ENCODE measurements around the gene NUP155. TPM values are rescaled to one million over a fixed set of nuclear protein-coding genes. Genes with fewer than 3 reads are reported as not detected.
"Not testable (repeated sequence)": the region's sequence is repeated elsewhere in the genome, so short reads cannot be mapped to it uniquely, and the experiment has no call there.

NUP155 gene
- total RNA-seq, 1 donor: 25.0 TPM

DNA sequence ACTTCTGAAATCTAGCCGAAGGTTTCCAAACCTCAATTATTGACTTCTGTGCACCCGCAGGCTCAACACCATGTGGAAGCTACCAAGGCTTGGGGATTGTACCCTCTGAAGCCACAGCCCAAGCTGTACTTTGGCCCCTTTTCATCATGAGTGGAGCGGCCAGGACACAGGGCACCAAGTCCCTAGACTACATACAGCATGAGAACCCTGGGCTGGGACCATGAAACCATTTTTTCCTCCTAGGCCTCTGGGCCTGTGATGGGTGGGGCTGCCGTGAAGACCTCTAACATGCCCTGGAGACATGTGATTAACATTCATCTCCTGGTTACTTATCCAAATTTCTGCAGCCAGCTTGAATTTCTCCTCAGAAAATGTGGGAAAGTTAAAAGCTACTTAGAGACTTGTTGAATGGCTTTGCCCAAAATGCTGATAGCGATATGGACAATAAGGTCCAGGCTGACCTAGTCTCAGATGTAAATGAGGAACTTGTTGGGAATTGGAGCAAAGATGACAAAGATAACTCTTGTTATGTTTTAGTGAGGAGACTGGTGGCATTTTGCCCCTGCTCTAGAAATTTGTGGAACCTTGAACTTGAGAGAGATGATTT is 87.6 kb downstream of the NUP155 start:
- no peak for DNase-seq (ENCODE audit: insufficient read length, low spot score, missing footprints)

GRCh38 chr5:37275511-37275910 is 95.4 kb downstream of the NUP155 start:
- H3K9me3 ChIP-seq (ENCODE audit: low read depth, low read length): no peaks in the 10 kb centered on the region
- H3K79me2 ChIP-seq (ENCODE audit: insufficient read depth, low read length): no peaks in the 10 kb centered on the region
- H2AFZ ChIP-seq (ENCODE audit: low read length): no peak overlapping the region
- no peak for DNase-seq (ENCODE audit: insufficient read length, low spot score, missing footprints)
- TF ChIP-seq, protein P1, sequence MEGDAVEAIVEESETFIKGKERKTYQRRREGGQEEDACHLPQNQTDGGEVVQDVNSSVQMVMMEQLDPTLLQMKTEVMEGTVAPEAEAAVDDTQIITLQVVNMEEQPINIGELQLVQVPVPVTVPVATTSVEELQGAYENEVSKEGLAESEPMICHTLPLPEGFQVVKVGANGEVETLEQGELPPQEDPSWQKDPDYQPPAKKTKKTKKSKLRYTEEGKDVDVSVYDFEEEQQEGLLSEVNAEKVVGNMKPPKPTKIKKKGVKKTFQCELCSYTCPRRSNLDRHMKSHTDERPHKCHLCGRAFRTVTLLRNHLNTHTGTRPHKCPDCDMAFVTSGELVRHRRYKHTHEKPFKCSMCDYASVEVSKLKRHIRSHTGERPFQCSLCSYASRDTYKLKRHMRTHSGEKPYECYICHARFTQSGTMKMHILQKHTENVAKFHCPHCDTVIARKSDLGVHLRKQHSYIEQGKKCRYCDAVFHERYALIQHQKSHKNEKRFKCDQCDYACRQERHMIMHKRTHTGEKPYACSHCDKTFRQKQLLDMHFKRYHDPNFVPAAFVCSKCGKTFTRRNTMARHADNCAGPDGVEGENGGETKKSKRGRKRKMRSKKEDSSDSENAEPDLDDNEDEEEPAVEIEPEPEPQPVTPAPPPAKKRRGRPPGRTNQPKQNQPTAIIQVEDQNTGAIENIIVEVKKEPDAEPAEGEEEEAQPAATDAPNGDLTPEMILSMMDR (IDR thresholded peaks at IDR 0.05; ENCODE audit: extremely low read depth, low read depth, low read length): no peak
- H3K4me1 ChIP-seq (ENCODE audit: insufficient read depth, low read length): no peaks in the 10 kb centered on the region
- no peaks in the 10 kb centered on the region for H4K20me1 ChIP-seq (ENCODE audit: insufficient read depth, low read length)
- H3K4me2 ChIP-seq (ENCODE audit: insufficient read depth, low read length): no peak overlapping the region
- H3K4me3 ChIP-seq (ENCODE audit: insufficient read depth, low read length): no peak overlapping the region
- no peaks in the 10 kb centered on the region for H3K36me3 ChIP-seq (ENCODE audit: insufficient read depth, low read length)
- no peak overlapping the region for H3K27ac ChIP-seq (ENCODE audit: low read depth, low read length)
- H3K27me3 ChIP-seq (ENCODE audit: insufficient read depth, low read length): no peaks in the 10 kb centered on the region

More for the DNA sequence above, 87.6 kb downstream of the NUP155 start:
- H3K79me2 ChIP-seq (ENCODE audit: insufficient read depth, low read length): no peaks in the 10 kb centered on the region
- H4K20me1 ChIP-seq (ENCODE audit: insufficient read depth, low read length): no peaks in the 10 kb centered on the region
- no peaks in the 10 kb centered on the region for H3K9me3 ChIP-seq (ENCODE audit: low read depth, low read length)
- no peak overlapping the region for H3K4me3 ChIP-seq (ENCODE audit: insufficient read depth, low read length)
- no peak overlapping the region for H2AFZ ChIP-seq (ENCODE audit: low read length)
- H3K27me3 ChIP-seq (ENCODE audit: insufficient read depth, low read length): no peaks in the 10 kb centered on the region
- H3K4me1 ChIP-seq (ENCODE audit: insufficient read depth, low read length): no peaks in the 10 kb centered on the region
- no peak overlapping the region for H3K4me2 ChIP-seq (ENCODE audit: insufficient read depth, low read length)
- no peak overlapping the region for H3K27ac ChIP-seq (ENCODE audit: low read depth, low read length)
- TF ChIP-seq, protein P1 (IDR thresholded peaks at IDR 0.05; ENCODE audit: extremely low read depth, low read depth, low read length): no peak
- no peaks in the 10 kb centered on the region for H3K36me3 ChIP-seq (ENCODE audit: insufficient read depth, low read length)

GRCh38 chr5:37272511-37272910 is 98.4 kb downstream of the NUP155 start:
- H3K9me3 ChIP-seq (ENCODE audit: low read depth, low read length): no peaks in the 10 kb centered on the region
- H3K4me1 ChIP-seq (ENCODE audit: insufficient read depth, low read length): no peaks in the 10 kb centered on the region
- H3K4me3 ChIP-seq (ENCODE audit: insufficient read depth, low read length): no peak overlapping the region
- H4K20me1 ChIP-seq (ENCODE audit: insufficient read depth, low read length): no peaks in the 10 kb centered on the region
- no peak overlapping the region for H2AFZ ChIP-seq (ENCODE audit: low read length)
- H3K36me3 ChIP-seq (ENCODE audit: insufficient read depth, low read length): no peaks in the 10 kb centered on the region
- TF ChIP-seq, protein P1 (IDR thresholded peaks at IDR 0.05; ENCODE audit: extremely low read depth, low read depth, low read length): no peak
- H3K4me2 ChIP-seq (ENCODE audit: insufficient read depth, low read length): no peak overlapping the region
- H3K79me2 ChIP-seq (ENCODE audit: insufficient read depth, low read length): no peaks in the 10 kb centered on the region
- no peak for DNase-seq (ENCODE audit: insufficient read length, low spot score, missing footprints)
- H3K27ac ChIP-seq (ENCODE audit: low read depth, low read length): no peak overlapping the region
- no peaks in the 10 kb centered on the region for H3K27me3 ChIP-seq (ENCODE audit: insufficient read depth, low read length)

GRCh38 chr5:37268100-37268499 is 102.8 kb downstream of the NUP155 start:
- not testable (repeated sequence) for H3K36me3 ChIP-seq (ENCODE audit: insufficient read depth, low read length); H3K9me3 ChIP-seq (ENCODE audit: low read depth, low read length); H3K4me3 ChIP-seq (ENCODE audit: insufficient read depth, low read length)

More at GRCh38 chr5:37268100-37268499, 102.8 kb downstream of the NUP155 start:
- H3K27me3 ChIP-seq (ENCODE audit: insufficient read depth, low read length); H3K79me2 ChIP-seq (ENCODE audit: insufficient read depth, low read length); H3K27ac ChIP-seq (ENCODE audit: low read depth, low read length); H4K20me1 ChIP-seq (ENCODE audit: insufficient read depth, low read length); H3K4me1 ChIP-seq (ENCODE audit: insufficient read depth, low read length); H2AFZ ChIP-seq (ENCODE audit: low read length); H3K4me2 ChIP-seq (ENCODE audit: insufficient read depth, low read length); DNase-seq (ENCODE audit: insufficient read length, low spot score, missing footprints): not testable (repeated sequence)
